Measurements from ENCODE around the gene GOLIM4. TPM values are rescaled to one million over a fixed set of nuclear protein-coding genes. Genes with fewer than 3 reads are reported as not detected.

GOLIM4 gene
- total RNA-seq, 2 donors from 2014 or later, result 42.8 to 44.0 TPM

- intact Hi-C loops (cut with DNase I), result no loop called here
- DNase-seq (ENCODE audit: low spot score), result no peak
Measured at GRCh38 chr3:168104361-168104760, 8.6 kb upstream of the GOLIM4 start.

GRCh38 chr3:168102735-168103410 lies 7.1 kb upstream of the GOLIM4 start:
- no peak for DNase-seq (ENCODE audit: low spot score)
- intact Hi-C loops (cut with DNase I), result no loop called here

GRCh38 chr3:168100777-168101492 lies 5.2 kb upstream of the GOLIM4 start:
- intact Hi-C loops (cut with DNase I), result no loop called here
- no peak for DNase-seq (ENCODE audit: low spot score)

- no peak for DNase-seq (ENCODE audit: low spot score)
- intact Hi-C loops (cut with DNase I), result no loop called here
Measured at GRCh38 chr3:168097381-168097780, 1.7 kb upstream of the GOLIM4 start.

GRCh38 chr3:168096210-168096652 lies 507 bp upstream of the GOLIM4 start:
- intact Hi-C loops (cut with DNase I), result no loop called here

GRCh38 chr3:168094877-168095610 lies 680 bp downstream of the GOLIM4 start:
- intact Hi-C loops (cut with DNase I), result no loop called here
- peak; percentile 92 for DNase-seq (ENCODE audit: low spot score)

More at GRCh38 chr3:168096210-168096652, 507 bp upstream of the GOLIM4 start:
- peak; percentile 86 for DNase-seq (ENCODE audit: low spot score)

- intact Hi-C loops (cut with DNase I), result no loop called here
- no peak for DNase-seq (ENCODE audit: low spot score)
Measured at GRCh38 chr3:168094580-168094876, 1.2 kb downstream of the GOLIM4 start.

GRCh38 chr3:168093790-168094189 lies 1.9 kb downstream of the GOLIM4 start:
- no peak for DNase-seq (ENCODE audit: low spot score)
- intact Hi-C loops (cut with DNase I), result no loop called here

- no peak for DNase-seq (ENCODE audit: low spot score)
- intact Hi-C loops (cut with DNase I), result no loop called here
Measured at GRCh38 chr3:168093229-168093628, 2.5 kb downstream of the GOLIM4 start.

GRCh38 chr3:168091941-168092340 lies 3.8 kb downstream of the GOLIM4 start:
- intact Hi-C loops (cut with DNase I), result no loop called here

GRCh38 chr3:168091302-168091858 lies 4.3 kb downstream of the GOLIM4 start:
- no peak for DNase-seq (ENCODE audit: low spot score)
- intact Hi-C loops (cut with DNase I), result no loop called here

More at GRCh38 chr3:168091941-168092340, 3.8 kb downstream of the GOLIM4 start:
- no peak for DNase-seq (ENCODE audit: low spot score)

GRCh38 chr3:168090306-168091085 lies 5.2 kb downstream of the GOLIM4 start:
- no peak for DNase-seq (ENCODE audit: low spot score)
- intact Hi-C loops (cut with DNase I), result no loop called here

GRCh38 chr3:168089179-168089771 lies 6.4 kb downstream of the GOLIM4 start:
- DNase-seq (ENCODE audit: low spot score), result no peak
- intact Hi-C loops (cut with DNase I), result no loop called here

GRCh38 chr3:168088106-168088720 lies 7.5 kb downstream of the GOLIM4 start:
- intact Hi-C loops (cut with DNase I), result no loop called here
- no peak for DNase-seq (ENCODE audit: low spot score)

GRCh38 chr3:168087539-168087938 lies 8.2 kb downstream of the GOLIM4 start:
- no peak for DNase-seq (ENCODE audit: low spot score)
- intact Hi-C loops (cut with DNase I), result no loop called here

- intact Hi-C loops (cut with DNase I), result no loop called here
Measured at GRCh38 chr3:168086541-168087260, 9.0 kb downstream of the GOLIM4 start.

GRCh38 chr3:168085491-168086119 lies 10.1 kb downstream of the GOLIM4 start:
- intact Hi-C loops (cut with DNase I), result no loop called here
- DNase-seq (ENCODE audit: low spot score), result no peak

More at GRCh38 chr3:168086541-168087260, 9.0 kb downstream of the GOLIM4 start:
- DNase-seq (ENCODE audit: low spot score), result no peak
